ENCODE measurements around the gene JMJD1C. TPM values are rescaled to one million over a fixed set of nuclear protein-coding genes. Genes with fewer than 3 reads are reported as not detected.

The JMJD1C gene
- total RNA-seq, 1 experiment from 2014 or later: 66.3 TPM

DNA sequence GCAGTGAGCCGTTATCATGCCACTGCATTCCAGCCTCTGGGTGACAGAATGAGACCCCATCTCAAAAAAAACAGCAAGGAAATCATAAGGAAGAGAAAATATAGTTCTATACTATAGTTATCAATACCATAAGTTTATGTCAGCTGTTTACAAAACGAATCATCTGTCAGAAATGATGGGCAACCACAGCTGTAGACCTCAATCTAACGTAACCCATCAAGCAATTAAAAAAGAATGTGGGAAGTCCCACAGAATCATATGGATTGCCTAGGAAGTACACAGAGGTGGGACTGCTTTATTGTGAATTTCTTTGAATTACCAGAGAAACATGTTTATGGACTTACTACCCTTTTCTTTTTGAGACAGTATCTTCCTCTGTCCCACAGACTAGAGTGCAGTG is 325.7 kb downstream of the JMJD1C start:
- no peak overlapping the region for H3K9ac ChIP-seq (ENCODE audit: low read length)
- H3K79me2 ChIP-seq (ENCODE audit: insufficient read depth, low read length): peaks cover 95% of the 10 kb centered on the region
- H3K36me3 ChIP-seq (ENCODE audit: control insufficient read depth in 1 of 2, insufficient read depth in 2 of 2, low read length in 2 of 2): no peaks in the 10 kb centered on the region
- no peaks in the 10 kb centered on the region for H3K9me2 ChIP-seq (ENCODE audit: insufficient read depth)
- ATAC-seq: no peak
- intact Hi-C loops (cut with micrococcal nuclease): no loop called here
- H3K27ac ChIP-seq (ENCODE audit: low read depth, low read length): no peak overlapping the region
- RAD21 ChIA-PET (ENCODE audit: low non-redundant PET in 1 of 2, low total read pairs in 2 of 2, uncharacterized antibody in 2 of 2, unreplicated experiment in 2 of 2): no interaction called here
- BruUV-seq (replicated peaks): no TSS peak
- H3K27me3 ChIP-seq (ENCODE audit: insufficient read depth, low read length): no peaks in the 10 kb centered on the region
- no peak overlapping the region for H3K4me3 ChIP-seq (replicated peaks in 1 of 2; ENCODE audit: low read depth in 1 of 2, low read length in 2 of 2)
- H3K9me3 ChIP-seq (ENCODE audit: control insufficient read depth in 1 of 2, insufficient read depth in 1 of 2, low read depth in 1 of 2, low read length in 2 of 2): no peaks in the 10 kb centered on the region
- H2AFZ ChIP-seq (ENCODE audit: low read depth, low read length, poor library complexity, severe bottlenecking): no peak overlapping the region
- TF ChIP-seq, protein P1, sequence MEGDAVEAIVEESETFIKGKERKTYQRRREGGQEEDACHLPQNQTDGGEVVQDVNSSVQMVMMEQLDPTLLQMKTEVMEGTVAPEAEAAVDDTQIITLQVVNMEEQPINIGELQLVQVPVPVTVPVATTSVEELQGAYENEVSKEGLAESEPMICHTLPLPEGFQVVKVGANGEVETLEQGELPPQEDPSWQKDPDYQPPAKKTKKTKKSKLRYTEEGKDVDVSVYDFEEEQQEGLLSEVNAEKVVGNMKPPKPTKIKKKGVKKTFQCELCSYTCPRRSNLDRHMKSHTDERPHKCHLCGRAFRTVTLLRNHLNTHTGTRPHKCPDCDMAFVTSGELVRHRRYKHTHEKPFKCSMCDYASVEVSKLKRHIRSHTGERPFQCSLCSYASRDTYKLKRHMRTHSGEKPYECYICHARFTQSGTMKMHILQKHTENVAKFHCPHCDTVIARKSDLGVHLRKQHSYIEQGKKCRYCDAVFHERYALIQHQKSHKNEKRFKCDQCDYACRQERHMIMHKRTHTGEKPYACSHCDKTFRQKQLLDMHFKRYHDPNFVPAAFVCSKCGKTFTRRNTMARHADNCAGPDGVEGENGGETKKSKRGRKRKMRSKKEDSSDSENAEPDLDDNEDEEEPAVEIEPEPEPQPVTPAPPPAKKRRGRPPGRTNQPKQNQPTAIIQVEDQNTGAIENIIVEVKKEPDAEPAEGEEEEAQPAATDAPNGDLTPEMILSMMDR (IDR thresholded peaks at IDR 0.05 in 2 of 3, conservative IDR thresholded peaks at IDR 0.05 in 1 of 3; ENCODE audit: borderline replicate concordance in 1 of 3, insufficient read depth in 1 of 3, low read depth in 2 of 3, low read length in 2 of 3): no peak
- TF ChIP-seq POLR2A (IDR thresholded peaks at IDR 0.05; ENCODE audit: borderline replicate concordance, extremely low read depth, insufficient read depth, insufficient read length) (no peak), POLR2AphosphoS5 (IDR thresholded peaks at IDR 0.05; ENCODE audit: low read depth, low read length) (no peak), SIN3A (IDR thresholded peaks at IDR 0.05; ENCODE audit: low read depth) (no peak), FOSL1 (IDR thresholded peaks at IDR 0.05; ENCODE audit: low read depth) (no peak), YY1 (IDR thresholded peaks at IDR 0.05; ENCODE audit: extremely low read depth, insufficient replicate concordance, low read depth, low read length) (no peak), JUND (IDR thresholded peaks at IDR 0.05) (no peak)
- TF ChIP-seq, protein P2, sequence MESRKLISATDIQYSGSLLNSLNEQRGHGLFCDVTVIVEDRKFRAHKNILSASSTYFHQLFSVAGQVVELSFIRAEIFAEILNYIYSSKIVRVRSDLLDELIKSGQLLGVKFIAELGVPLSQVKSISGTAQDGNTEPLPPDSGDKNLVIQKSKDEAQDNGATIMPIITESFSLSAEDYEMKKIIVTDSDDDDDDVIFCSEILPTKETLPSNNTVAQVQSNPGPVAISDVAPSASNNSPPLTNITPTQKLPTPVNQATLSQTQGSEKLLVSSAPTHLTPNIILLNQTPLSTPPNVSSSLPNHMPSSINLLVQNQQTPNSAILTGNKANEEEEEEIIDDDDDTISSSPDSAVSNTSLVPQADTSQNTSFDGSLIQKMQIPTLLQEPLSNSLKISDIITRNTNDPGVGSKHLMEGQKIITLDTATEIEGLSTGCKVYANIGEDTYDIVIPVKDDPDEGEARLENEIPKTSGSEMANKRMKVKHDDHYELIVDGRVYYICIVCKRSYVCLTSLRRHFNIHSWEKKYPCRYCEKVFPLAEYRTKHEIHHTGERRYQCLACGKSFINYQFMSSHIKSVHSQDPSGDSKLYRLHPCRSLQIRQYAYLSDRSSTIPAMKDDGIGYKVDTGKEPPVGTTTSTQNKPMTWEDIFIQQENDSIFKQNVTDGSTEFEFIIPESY (IDR thresholded peaks at IDR 0.05; ENCODE audit: extremely low read depth, insufficient replicate concordance, low read length): no peak
- TF ChIP-seq, protein P3, sequence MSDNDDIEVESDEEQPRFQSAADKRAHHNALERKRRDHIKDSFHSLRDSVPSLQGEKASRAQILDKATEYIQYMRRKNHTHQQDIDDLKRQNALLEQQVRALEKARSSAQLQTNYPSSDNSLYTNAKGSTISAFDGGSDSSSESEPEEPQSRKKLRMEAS (IDR thresholded peaks at IDR 0.05): no peak
- H3K4me2 ChIP-seq (ENCODE audit: low read length): no peak overlapping the region
- peaks cover 0 to 1% of the 10 kb centered on the region in 2 experiments; a peak in 1 of 4 replicates for H3K4me1 ChIP-seq (ENCODE audit: control insufficient read depth in 1 of 2, insufficient read depth in 2 of 2, low read length in 2 of 2)
- CTCF ChIA-PET: no interaction called here
- POLR2A ChIA-PET: no interaction called here
- no peaks in the 10 kb centered on the region; the same call in 1 of the 2 replicates for H4K20me1 ChIP-seq (ENCODE audit: insufficient read depth)
- no peak for DNase-seq (ENCODE audit: low read depth, low spot score)

Measured in HCT116 (cell line).